Stimulated activated CD4-positive, alpha-beta T cell treated with anti-CD3 and anti-CD28 coated beads, Interleukin-4, amount 100 ng/mL, for 24 hours (primary cell): ENCODE data around the gene ATP6V0A1.
A peak's percentile ranks its signal among the peaks of the same experiment; 100 is the strongest.
"Not testable (repeated sequence)": the region's sequence is repeated elsewhere in the genome, so short reads cannot be mapped to it uniquely, and the experiment has no call there.

Experiments used
- DNase-seq: peaks from one replicate; pipeline ENCODE4 v3.0.0-alpha.2; 2020

The ATP6V0A1 gene

GRCh38 chr17:42438600-42439567 is 19.8 kb upstream of the ATP6V0A1 start:
- peak; percentile 50 for DNase-seq

DNA sequence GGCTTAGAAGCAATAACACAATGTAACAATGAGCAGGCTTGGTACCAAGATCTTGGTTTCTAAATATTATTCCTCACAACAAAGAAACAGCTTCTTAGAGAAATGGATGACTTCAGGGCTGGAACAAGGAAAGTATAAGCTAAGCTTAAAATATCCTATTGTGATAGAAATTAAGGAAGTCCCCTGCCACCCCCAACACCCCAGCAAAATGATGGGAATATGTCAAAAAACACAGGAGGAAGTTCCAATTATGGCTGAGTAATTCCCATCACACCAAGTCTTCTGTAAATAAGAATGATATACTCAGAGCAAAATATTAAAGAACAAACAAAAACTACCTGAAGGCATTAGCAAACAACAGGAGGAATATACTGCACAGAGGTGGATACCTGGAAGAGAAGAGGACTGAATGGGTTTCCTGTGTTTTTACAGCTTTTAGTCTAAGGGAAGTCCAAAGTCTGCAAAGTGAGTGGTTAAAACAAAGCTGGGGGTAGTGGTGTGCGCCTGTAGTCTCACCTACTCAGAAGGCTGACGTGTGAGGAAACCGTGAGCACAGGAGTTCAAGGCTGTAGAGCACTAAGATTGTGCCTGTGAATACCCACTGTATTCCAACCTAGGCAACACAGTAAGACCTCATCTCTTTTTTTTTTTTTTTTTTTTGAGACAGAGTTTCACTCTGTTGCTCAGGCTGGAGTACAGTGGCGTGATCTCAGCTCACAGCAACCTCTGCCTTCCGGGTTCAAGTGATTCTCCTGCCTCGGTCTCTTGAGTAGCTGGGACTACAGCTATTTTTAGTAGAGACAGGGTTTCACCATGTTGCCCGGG is 17.1 kb upstream of the ATP6V0A1 start:
- DNase-seq = no peak

- no peak for DNase-seq
Measured at GRCh38 chr17:42442196-42442565, 16.5 kb upstream of the ATP6V0A1 start.

DNA sequence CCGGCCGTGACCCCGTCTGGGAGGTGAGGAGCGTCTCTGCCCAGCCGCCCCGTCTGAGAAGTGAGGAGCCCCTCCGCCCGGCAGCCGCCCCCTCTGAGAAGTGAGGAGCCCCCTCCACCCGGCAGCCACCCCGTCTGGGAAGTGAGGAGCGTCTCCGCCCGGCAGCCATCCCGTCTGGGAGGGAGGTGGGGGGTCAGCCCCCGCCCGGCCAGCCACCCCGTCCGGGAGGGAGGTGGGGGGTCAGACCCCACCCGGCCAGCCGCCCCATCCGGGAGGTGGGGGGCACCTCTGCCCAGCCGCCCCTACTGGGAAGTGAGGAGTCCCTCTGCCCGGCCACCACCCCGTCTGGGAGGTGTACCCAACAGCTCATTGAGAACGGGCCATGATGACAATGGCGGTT is 9.5 kb upstream of the ATP6V0A1 start:
- DNase-seq = not testable (repeated sequence)

GRCh38 chr17:42449838-42450237 is 8.8 kb upstream of the ATP6V0A1 start:
- not testable (repeated sequence) for DNase-seq

DNA sequence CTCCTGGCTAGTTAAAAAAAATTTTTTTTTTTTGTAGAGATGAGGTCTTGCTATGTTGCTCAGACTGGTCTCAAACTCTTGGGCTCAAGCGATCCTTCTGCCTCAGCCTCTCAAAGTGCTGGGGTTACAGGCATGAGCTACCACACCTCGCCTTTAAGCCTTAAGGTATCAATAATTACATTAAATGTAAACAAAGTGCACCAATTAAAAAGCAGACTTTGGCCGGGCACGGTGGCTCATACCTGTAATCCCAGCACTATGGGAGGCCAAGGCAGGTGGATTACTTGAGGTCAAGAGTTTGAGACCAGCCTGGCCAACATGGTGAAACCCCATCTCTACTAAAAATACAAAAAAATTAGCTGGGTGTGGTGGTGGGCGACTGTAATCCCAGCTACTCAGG is 7.4 kb upstream of the ATP6V0A1 start:
- DNase-seq = not testable (repeated sequence)

DNA sequence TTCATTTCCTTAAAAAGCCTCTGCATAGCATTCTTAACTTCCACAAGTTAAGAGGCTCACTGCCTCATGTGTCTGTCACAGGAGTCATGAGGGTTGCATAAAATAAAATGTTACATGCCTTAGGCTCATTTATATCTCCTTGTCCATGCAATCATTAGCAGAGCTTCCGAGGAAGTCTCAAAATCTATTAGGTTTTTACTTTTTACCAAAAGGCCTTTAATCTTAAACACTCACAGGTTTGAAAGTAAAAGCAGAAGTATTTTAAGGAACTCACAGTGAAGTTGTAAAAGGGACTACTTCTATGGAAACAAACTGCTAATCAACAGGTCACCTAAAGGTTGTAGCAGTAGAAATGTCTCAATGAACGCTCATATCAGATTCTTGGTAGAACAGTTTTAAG is 5.2 kb upstream of the ATP6V0A1 start:
- no peak for DNase-seq

GRCh38 chr17:42454987-42455386 is 3.7 kb upstream of the ATP6V0A1 start:
- DNase-seq = not testable (repeated sequence)

GRCh38 chr17:42456223-42457106 is 2.2 kb upstream of the ATP6V0A1 start:
- peak; percentile 8 for DNase-seq

DNA sequence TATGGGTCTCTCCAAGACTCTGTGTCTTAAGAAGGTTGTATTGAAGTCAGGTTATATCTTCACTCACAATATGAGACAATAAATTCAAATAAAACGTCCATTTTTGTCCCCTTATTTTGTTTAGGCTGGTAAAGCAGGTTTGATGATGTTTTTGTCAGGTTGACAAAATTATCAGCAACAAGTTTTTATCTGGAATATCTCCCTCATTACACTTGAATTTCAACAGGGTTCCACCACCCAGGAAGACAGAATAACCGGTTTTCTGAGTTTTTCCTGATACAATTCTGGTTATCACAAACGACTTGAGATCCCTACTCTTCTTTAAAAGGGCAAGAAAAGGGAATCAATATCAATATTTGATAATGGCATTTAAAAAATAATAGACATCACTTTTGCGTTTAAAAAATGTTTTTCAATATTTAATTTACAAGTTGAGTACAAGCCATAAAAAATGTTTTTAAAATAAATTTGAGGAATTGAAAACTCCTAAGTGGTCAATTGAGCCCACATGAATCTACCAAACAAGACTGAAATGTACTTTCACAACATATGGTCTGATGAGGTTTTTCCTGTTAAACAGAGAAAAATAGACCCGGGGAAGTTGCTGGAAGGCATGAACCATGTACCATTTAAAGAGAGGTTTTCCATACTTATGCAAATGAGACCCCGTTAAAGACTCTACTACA is 1.4 kb upstream of the ATP6V0A1 start:
- DNase-seq = no peak

DNA sequence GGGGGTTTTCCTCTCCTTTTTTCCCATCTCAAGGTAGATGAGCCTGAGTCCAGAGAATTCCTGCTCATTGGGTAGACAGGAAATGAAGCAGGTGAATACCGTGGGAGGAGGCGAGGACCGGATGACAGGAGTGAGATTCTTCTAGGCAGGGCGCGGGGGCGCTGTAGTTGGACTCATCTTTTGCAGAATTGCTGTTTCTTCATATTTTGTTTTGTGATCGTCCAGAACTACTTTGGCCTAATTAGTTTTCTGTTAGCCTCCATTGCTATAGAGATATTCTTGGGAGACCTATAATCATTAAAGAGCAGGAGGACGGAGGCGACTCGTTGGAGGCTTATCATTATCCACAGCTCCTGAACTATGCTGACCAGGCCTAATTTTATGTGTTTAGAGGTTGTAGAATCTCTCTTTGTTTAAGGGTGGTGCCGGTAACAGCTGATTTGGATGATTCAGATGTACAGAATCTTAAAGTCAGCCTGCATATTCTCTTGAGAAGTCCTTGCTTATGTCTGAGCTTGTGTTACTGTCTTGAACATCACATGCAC is 650 bp downstream of the ATP6V0A1 start:
- DNase-seq = peak; percentile 20

DNA sequence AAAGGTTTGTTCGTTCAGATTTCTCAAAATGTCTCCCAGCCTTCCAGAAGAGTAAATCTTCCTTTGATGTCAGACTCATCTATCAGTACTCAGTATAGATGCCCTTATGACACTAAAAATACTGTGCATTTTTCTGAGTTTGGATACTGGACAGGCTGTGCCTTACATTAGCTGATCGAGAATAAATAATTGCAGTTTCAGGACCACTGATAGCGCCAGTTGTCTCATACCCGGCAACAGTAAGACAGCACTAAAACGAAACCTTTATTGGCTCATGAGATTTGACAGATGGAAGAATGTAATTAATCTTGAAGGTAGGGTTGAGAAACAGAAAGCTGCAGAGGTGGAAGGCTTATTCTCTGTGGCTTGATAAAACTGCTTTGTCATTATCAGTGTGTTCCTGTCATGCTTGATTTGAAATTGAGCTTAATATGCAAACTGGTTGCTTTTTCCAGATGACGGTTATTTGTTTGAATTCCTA is 1.2 kb downstream of the ATP6V0A1 start:
- peak; percentile 28 for DNase-seq

DNA sequence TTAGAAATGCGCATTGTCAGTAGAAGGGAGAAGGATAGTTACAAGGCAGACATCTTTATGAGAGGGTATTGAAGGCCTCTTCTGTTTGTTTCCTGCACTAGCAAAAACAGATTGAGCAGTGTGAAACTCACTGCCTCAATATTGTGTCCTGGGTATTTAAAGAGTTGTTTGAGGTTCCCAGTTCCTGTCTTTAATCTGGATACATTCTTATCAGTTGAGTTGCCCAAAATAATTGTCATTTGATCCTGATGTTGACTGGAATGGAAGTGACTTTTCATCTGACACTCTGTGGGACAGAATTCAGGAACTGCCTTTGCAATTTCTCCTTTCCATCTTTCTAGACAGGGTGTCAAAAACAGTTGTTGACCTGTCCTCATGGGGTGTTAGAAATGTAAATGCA is 1.7 kb downstream of the ATP6V0A1 start:
- DNase-seq = no peak

GRCh38 chr17:42463976-42464400 is 5.3 kb downstream of the ATP6V0A1 start:
- no peak for DNase-seq

DNA sequence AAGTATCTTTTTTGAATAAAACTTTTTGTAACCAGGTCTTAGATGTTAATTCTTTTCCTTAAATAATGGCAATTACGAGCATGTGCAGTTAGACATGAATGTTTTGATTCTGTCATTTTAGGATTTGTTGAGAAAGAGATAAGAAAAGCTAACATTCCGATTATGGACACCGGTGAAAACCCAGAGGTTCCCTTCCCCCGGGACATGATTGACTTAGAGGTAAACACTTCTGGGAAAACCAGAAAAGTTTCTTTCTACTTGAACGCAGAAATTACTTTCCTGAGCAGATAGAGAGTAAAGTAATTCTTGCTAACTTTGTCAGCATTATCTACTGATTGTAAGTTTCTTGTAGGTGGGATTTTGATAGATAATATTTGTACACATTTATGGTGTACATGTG is 9.2 kb downstream of the ATP6V0A1 start:
- no peak for DNase-seq

GRCh38 chr17:42472709-42473521 is 14.2 kb downstream of the ATP6V0A1 start:
- no peak for DNase-seq

- DNase-seq = no peak
Measured at GRCh38 chr17:42474276-42474675, 15.6 kb downstream of the ATP6V0A1 start.

GRCh38 chr17:42475121-42475520 is 16.4 kb downstream of the ATP6V0A1 start:
- no peak for DNase-seq

- DNase-seq = no peak
Measured at GRCh38 chr17:42475835-42476234, 17.2 kb downstream of the ATP6V0A1 start.

DNA sequence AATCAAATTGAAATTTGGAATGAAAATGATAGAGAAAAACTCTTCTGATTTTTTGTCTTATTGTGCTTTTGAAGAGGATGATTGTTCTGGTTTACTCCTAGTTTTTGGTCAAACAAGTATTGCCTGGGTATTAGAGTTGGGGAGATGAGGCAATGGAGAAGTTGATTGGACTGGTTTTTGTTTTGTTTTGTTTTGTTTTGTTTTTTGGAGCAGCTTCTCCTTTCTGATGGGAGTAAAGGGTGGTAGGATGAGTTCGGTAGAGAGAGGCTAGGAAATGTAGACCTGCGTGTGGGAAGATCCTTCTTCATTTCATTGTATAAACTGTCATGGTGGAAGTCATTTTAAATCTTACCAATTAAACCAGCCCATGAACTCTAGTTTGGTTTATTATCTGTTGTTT is 17.7 kb downstream of the ATP6V0A1 start:
- DNase-seq = no peak

GRCh38 chr17:42477173-42477572 is 18.5 kb downstream of the ATP6V0A1 start:
- DNase-seq = no peak
